HG02938 (cell line): ENCODE data around the gene NLGN1.
"Not testable (repeated sequence)": the region's sequence is repeated elsewhere in the genome, so short reads cannot be mapped to it uniquely, and the experiment has no call there.

Source experiments
- ATAC-seq: cut with Tn5 transposase; IDR thresholded peaks from one replicate; pipeline ENCODE4 v1.9.1; 2021; ENCODE audit warnings: mild to moderate bottlenecking, moderate library complexity; ENCODE audit not compliant: unreplicated experiment

The NLGN1 gene

GRCh38 chr3:173552526-173552925 lies 155.0 kb downstream of the NLGN1 start:
- ATAC-seq, result no peak

GRCh38 chr3:173553635-173554280 lies 156.2 kb downstream of the NLGN1 start:
- no peak for ATAC-seq

GRCh38 chr3:173556546-173556945 lies 159.0 kb downstream of the NLGN1 start:
- ATAC-seq, result no peak

- ATAC-seq, result no peak
These were observed 170.5 kb downstream of the NLGN1 start for GRCh38 chr3:173567997-173568396.

GRCh38 chr3:173568623-173569022 lies 171.1 kb downstream of the NLGN1 start:
- no peak for ATAC-seq

GRCh38 chr3:173583496-173583895 lies 186.0 kb downstream of the NLGN1 start:
- no peak for ATAC-seq

- ATAC-seq, result no peak
These were observed 186.7 kb downstream of the NLGN1 start for GRCh38 chr3:173584093-173584837.

GRCh38 chr3:173584838-173585831 lies 187.6 kb downstream of the NLGN1 start:
- no peak for ATAC-seq

GRCh38 chr3:173586166-173586565 lies 188.6 kb downstream of the NLGN1 start:
- no peak for ATAC-seq

- no peak for ATAC-seq
These were observed 189.5 kb downstream of the NLGN1 start for GRCh38 chr3:173587055-173587454.

GRCh38 chr3:173588556-173588955 lies 191.0 kb downstream of the NLGN1 start:
- no peak for ATAC-seq

GRCh38 chr3:173589116-173589515 lies 191.6 kb downstream of the NLGN1 start:
- no peak for ATAC-seq

GRCh38 chr3:173591401-173591800 lies 193.9 kb downstream of the NLGN1 start:
- ATAC-seq, result no peak

GRCh38 chr3:173594881-173595280 lies 197.3 kb downstream of the NLGN1 start:
- ATAC-seq, result not testable (repeated sequence)

- ATAC-seq, result no peak
These were observed 202.1 kb downstream of the NLGN1 start for GRCh38 chr3:173599673-173600072.

GRCh38 chr3:173614522-173614921 lies 217.0 kb downstream of the NLGN1 start:
- ATAC-seq, result no peak

- no peak for ATAC-seq
These were observed 218.1 kb downstream of the NLGN1 start for GRCh38 chr3:173615661-173616060.

GRCh38 chr3:173617490-173617889 lies 219.9 kb downstream of the NLGN1 start:
- ATAC-seq, result no peak

- no peak for ATAC-seq
These were observed 220.6 kb downstream of the NLGN1 start for GRCh38 chr3:173618148-173618547.

- ATAC-seq, result no peak
These were observed 221.2 kb downstream of the NLGN1 start for GRCh38 chr3:173618703-173619102.

- no peak for ATAC-seq
These were observed 224.6 kb downstream of the NLGN1 start for GRCh38 chr3:173622166-173622565.
